ENCODE data around the gene TAF11L13. TPM values are rescaled to one million over a fixed set of nuclear protein-coding genes. Genes with fewer than 3 reads are reported as not detected.

The TAF11L13 gene
- total and polyA plus RNA-seq, 2 donors = not detected

- WGBS = 91% methylated on average over 2 of the region's 2 CpGs
Observed at GRCh38 chr5:17665836-17666235, 33.9 kb downstream of the TAF11L13 start.

DNA sequence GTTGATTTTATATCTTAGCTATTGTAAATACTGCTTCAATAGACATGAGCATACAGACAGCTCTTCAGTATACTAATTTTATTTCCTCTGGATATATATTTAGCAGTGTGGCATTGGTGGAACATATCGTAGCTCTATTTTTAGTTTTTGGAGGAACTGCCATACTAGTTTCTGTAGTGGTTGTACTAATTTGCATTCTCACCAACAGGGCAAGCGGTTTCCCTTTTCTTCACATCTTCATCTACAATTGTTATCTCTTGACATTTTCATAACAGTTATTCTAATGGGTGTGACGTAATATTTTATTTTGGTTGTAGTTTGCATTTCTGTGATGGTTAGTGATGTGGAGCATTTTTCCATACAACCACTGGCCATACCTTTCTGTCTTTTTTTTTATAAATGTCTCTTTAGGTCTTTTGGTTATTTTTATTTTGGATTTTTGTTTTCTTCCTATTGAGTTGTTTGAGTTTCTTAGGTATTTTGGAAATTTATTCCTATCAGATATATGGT, 34.9 kb downstream of the TAF11L13 start:
- WGBS = 96% methylated on average over 3 of the region's 3 CpGs
- Histone ChIP-seq H3K4me3 (ENCODE audit: low read length in 2 of 2) (no peak overlapping the region), H3K27ac (ENCODE audit: low read depth in 1 of 2, low read length in 1 of 2) (no peak overlapping the region), H3K9me3 (ENCODE audit: control insufficient read depth in 2 of 2, insufficient read depth in 1 of 2, low read length in 1 of 2) (peaks cover 4 to 19% of the 10 kb centered on the region in 2 donors), H3K4me1 (ENCODE audit: control insufficient read depth in 2 of 2, insufficient read depth in 2 of 2, low read length in 2 of 2) (no peaks in the 10 kb centered on the region), H3K36me3 (ENCODE audit: control insufficient read depth in 2 of 2, insufficient read depth in 2 of 2, low read length in 1 of 2) (no peaks in the 10 kb centered on the region), H3K27me3 (ENCODE audit: control insufficient read depth in 2 of 2, insufficient read depth in 1 of 2, low read length in 1 of 2) (no peaks in the 10 kb centered on the region)
- DNase-seq (ENCODE audit: low read depth in 6 of 9, low spot score in 9 of 9) = no peak

More at GRCh38 chr5:17665836-17666235, 33.9 kb downstream of the TAF11L13 start:
- H3K36me3 ChIP-seq (ENCODE audit: control insufficient read depth in 2 of 2, insufficient read depth in 2 of 2, low read length in 1 of 2) = no peaks in the 10 kb centered on the region
- no peaks in the 10 kb centered on the region for H3K27me3 ChIP-seq (ENCODE audit: control insufficient read depth in 2 of 2, insufficient read depth in 1 of 2, low read length in 1 of 2)
- H3K4me1 ChIP-seq (ENCODE audit: control insufficient read depth in 2 of 2, insufficient read depth in 2 of 2, low read length in 2 of 2) = no peaks in the 10 kb centered on the region
- no peak for DNase-seq (ENCODE audit: low read depth in 6 of 9, low spot score in 9 of 9)
- H3K9me3 ChIP-seq (ENCODE audit: control insufficient read depth in 2 of 2, insufficient read depth in 1 of 2, low read length in 1 of 2) = peaks cover 4 to 18% of the 10 kb centered on the region in 2 donors
- no peak overlapping the region for H3K4me3 ChIP-seq (ENCODE audit: low read length in 2 of 2)
- H3K27ac ChIP-seq (ENCODE audit: low read depth in 1 of 2, low read length in 1 of 2) = no peak overlapping the region

DNA sequence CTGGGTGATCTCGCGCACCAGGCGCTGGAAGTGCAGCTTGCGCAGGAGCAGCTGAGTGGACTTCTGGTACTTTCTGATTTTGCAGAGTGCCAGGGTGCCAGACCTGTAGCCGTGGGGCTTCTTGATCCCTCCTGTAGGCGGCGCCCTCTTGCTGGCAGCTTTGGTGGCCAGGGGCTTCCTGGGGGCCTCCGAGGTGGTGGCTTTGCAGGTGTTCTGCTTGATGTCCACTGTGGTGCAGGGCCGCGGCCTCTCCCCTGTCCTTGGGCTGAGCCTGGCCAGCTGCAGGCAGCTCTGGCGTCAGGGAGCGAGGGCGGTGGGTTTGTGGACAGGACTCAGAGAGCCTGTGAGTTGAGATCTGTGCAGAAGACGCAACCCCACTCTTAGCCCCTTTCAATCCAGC, 38.5 kb downstream of the TAF11L13 start:
- H3K27me3 ChIP-seq (ENCODE audit: control insufficient read depth in 2 of 2, insufficient read depth in 1 of 2, low read length in 1 of 2) = no peaks in the 10 kb centered on the region
- H3K4me3 ChIP-seq (ENCODE audit: low read length in 2 of 2) = no peak overlapping the region
- WGBS = 91% methylated on average over 14 of the region's 14 CpGs
- DNase-seq (ENCODE audit: low read depth in 6 of 9, low spot score in 9 of 9) = no peak
- no peaks in the 10 kb centered on the region for H3K36me3 ChIP-seq (ENCODE audit: control insufficient read depth in 2 of 2, insufficient read depth in 2 of 2, low read length in 1 of 2)
- H3K9me3 ChIP-seq (ENCODE audit: control insufficient read depth in 2 of 2, insufficient read depth in 1 of 2, low read length in 1 of 2) = peaks cover 1 to 12% of the 10 kb centered on the region in 2 donors
- H3K4me1 ChIP-seq (ENCODE audit: control insufficient read depth in 2 of 2, insufficient read depth in 2 of 2, low read length in 2 of 2) = no peaks in the 10 kb centered on the region
- no peak overlapping the region for H3K27ac ChIP-seq (ENCODE audit: low read depth in 1 of 2, low read length in 1 of 2)

DNA sequence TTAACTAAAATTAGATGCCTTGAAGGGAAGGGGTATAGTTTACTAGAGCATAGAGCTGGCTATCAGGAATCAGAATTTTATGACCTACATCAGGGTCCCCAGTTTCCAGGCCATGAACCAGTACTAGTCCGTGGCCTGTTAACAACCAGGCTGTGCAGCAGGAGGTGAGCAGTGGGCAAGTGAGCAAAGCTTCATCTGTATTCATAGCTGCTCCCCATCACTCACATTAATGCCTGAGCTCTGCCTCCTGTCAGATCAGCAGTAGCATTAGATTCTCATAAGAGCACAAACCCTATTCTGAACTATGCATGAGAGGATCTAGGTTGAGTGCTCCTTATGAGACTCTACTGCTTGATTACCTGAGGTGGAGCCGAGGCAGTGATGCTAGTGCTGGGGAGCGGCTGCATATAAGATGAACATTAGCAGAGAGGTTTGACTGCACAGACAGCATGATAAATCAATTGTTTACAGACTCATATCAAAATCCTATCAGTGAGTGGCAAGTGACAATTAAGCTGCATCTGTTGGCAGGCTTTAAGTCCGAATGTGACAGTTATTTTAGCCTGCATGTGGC, 47.0 kb downstream of the TAF11L13 start:
- Histone ChIP-seq H3K27me3 (ENCODE audit: control insufficient read depth in 2 of 2, insufficient read depth in 1 of 2, low read length in 1 of 2) (no peaks in the 10 kb centered on the region), H3K4me3 (ENCODE audit: low read length in 2 of 2) (no peak overlapping the region), H3K36me3 (ENCODE audit: control insufficient read depth in 2 of 2, insufficient read depth in 2 of 2, low read length in 1 of 2) (no peaks in the 10 kb centered on the region), H3K27ac (ENCODE audit: low read depth in 1 of 2, low read length in 1 of 2) (no peak overlapping the region), H3K9me3 (ENCODE audit: control insufficient read depth in 2 of 2, insufficient read depth in 1 of 2, low read length in 1 of 2) (no peaks in the 10 kb centered on the region), H3K4me1 (ENCODE audit: control insufficient read depth in 2 of 2, insufficient read depth in 2 of 2, low read length in 2 of 2) (no peaks in the 10 kb centered on the region)
- no peak for DNase-seq (ENCODE audit: low read depth in 6 of 9, low spot score in 9 of 9)
- WGBS = 93% methylated on average over 4 of the region's 4 CpGs

GRCh38 chr5:17679597-17680203, 47.8 kb downstream of the TAF11L13 start:
- no peaks in the 10 kb centered on the region for H3K36me3 ChIP-seq (ENCODE audit: control insufficient read depth in 2 of 2, insufficient read depth in 2 of 2, low read length in 1 of 2)
- no peak overlapping the region for H3K27ac ChIP-seq (ENCODE audit: low read depth in 1 of 2, low read length in 1 of 2)
- WGBS = 86% methylated on average over 8 of the region's 8 CpGs
- H3K4me1 ChIP-seq (ENCODE audit: control insufficient read depth in 2 of 2, insufficient read depth in 2 of 2, low read length in 2 of 2) = no peaks in the 10 kb centered on the region
- H3K27me3 ChIP-seq (ENCODE audit: control insufficient read depth in 2 of 2, insufficient read depth in 1 of 2, low read length in 1 of 2) = no peaks in the 10 kb centered on the region
- H3K9me3 ChIP-seq (ENCODE audit: control insufficient read depth in 2 of 2, insufficient read depth in 1 of 2, low read length in 1 of 2) = no peaks in the 10 kb centered on the region
- no peak for DNase-seq (ENCODE audit: low read depth in 6 of 9, low spot score in 9 of 9)
- no peak overlapping the region for H3K4me3 ChIP-seq (ENCODE audit: low read length in 2 of 2)

- Histone ChIP-seq H3K27ac (ENCODE audit: low read depth in 1 of 2, low read length in 1 of 2) (no peak overlapping the region), H3K9me3 (ENCODE audit: control insufficient read depth in 2 of 2, insufficient read depth in 1 of 2, low read length in 1 of 2) (no peaks in the 10 kb centered on the region)
- 84% methylated on average over 2 of the region's 2 CpGs for WGBS
Observed at GRCh38 chr5:17680737-17681136, 48.8 kb downstream of the TAF11L13 start.

More at GRCh38 chr5:17680737-17681136, 48.8 kb downstream of the TAF11L13 start:
- DNase-seq (ENCODE audit: low read depth in 6 of 9, low spot score in 9 of 9) = no peak
- no peaks in the 10 kb centered on the region for H3K36me3 ChIP-seq (ENCODE audit: control insufficient read depth in 2 of 2, insufficient read depth in 2 of 2, low read length in 1 of 2)
- H3K27me3 ChIP-seq (ENCODE audit: control insufficient read depth in 2 of 2, insufficient read depth in 1 of 2, low read length in 1 of 2) = no peaks in the 10 kb centered on the region
- H3K4me1 ChIP-seq (ENCODE audit: control insufficient read depth in 2 of 2, insufficient read depth in 2 of 2, low read length in 2 of 2) = no peaks in the 10 kb centered on the region
- H3K4me3 ChIP-seq (ENCODE audit: low read length in 2 of 2) = no peak overlapping the region

Other genes starting within 250 kb of the TAF11L13 start
- not detected for gene TAF11L2, start 133.9 kb upstream of the TAF11L13 start, total RNA-seq
- gene TAF11L2, start 133.9 kb upstream of the TAF11L13 start, polyA plus RNA-seq = 0.18 TPM
- not detected for gene TAF11L3, start 113.7 kb upstream of the TAF11L13 start, total RNA-seq
- gene TAF11L3, start 113.7 kb upstream of the TAF11L13 start, polyA plus RNA-seq = not detected
- gene TAF11L4, start 110.3 kb upstream of the TAF11L13 start, total RNA-seq = not detected
- gene TAF11L4, start 110.3 kb upstream of the TAF11L13 start, polyA plus RNA-seq = not detected
- gene TAF11L5, start 106.9 kb upstream of the TAF11L13 start, total RNA-seq = not detected
- not detected for gene TAF11L5, start 106.9 kb upstream of the TAF11L13 start, polyA plus RNA-seq
- not detected for gene TAF11L6, start 103.4 kb upstream of the TAF11L13 start, total RNA-seq
- gene TAF11L6, start 103.4 kb upstream of the TAF11L13 start, polyA plus RNA-seq = not detected
- not detected for gene TAF11L7, start 46.3 kb upstream of the TAF11L13 start, total RNA-seq
- gene TAF11L7, start 46.3 kb upstream of the TAF11L13 start, polyA plus RNA-seq = not detected
- gene TAF11L8, start 41.1 kb upstream of the TAF11L13 start, total RNA-seq = not detected
- not detected for gene TAF11L8, start 41.1 kb upstream of the TAF11L13 start, polyA plus RNA-seq
- gene TAF11L9, start 37.7 kb upstream of the TAF11L13 start, total RNA-seq = not detected
- not detected for gene TAF11L9, start 37.7 kb upstream of the TAF11L13 start, polyA plus RNA-seq
- not detected for gene TAF11L10, start 34.3 kb upstream of the TAF11L13 start, total RNA-seq
- gene TAF11L10, start 34.3 kb upstream of the TAF11L13 start, polyA plus RNA-seq = not detected
- not detected for gene TAF11L11, start 27.9 kb upstream of the TAF11L13 start, total RNA-seq
- 0.11 TPM for gene TAF11L11, start 27.9 kb upstream of the TAF11L13 start, polyA plus RNA-seq
- not detected for gene TAF11L12, start 21.7 kb upstream of the TAF11L13 start, total RNA-seq
- 0.09 TPM for gene TAF11L12, start 21.7 kb upstream of the TAF11L13 start, polyA plus RNA-seq
- not detected for gene TAF11L14, start 2.4 kb downstream of the TAF11L13 start, total RNA-seq
- gene TAF11L14, start 2.4 kb downstream of the TAF11L13 start, polyA plus RNA-seq = 0.14 TPM

All from thymus (tissue), 11 donors.